ENCODE data around the gene UBR4.

DNA sequence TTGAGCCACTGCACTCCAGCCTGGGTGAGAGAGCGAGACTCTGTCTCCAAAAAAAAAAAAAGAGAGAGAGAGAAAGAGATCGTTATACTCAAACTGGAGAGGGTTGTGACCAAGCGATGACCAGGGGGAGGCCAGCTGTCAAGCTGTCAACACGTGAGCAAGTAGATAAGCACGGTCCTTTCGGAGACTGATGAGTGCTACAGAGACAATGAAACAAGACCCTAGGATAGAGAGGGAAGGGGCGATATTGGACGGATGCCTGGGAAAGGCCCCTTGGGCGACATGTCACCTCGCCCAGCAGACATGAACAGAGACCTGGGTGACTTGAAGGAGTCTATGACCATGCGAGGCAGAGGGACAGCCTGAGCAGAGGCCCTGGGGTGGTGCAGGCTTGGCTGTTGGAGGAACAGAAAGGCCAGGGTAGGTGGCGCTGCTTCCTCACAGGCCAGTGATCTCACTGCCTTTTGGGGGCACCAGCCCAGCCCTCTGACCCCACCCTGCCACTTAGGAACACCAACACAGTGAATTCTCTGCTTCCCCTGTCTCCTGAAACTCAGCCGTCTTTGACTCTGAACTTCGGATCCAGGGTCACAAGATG lies 152.8 kb downstream of the UBR4 start:
- TF ChIP-seq, protein P1, sequence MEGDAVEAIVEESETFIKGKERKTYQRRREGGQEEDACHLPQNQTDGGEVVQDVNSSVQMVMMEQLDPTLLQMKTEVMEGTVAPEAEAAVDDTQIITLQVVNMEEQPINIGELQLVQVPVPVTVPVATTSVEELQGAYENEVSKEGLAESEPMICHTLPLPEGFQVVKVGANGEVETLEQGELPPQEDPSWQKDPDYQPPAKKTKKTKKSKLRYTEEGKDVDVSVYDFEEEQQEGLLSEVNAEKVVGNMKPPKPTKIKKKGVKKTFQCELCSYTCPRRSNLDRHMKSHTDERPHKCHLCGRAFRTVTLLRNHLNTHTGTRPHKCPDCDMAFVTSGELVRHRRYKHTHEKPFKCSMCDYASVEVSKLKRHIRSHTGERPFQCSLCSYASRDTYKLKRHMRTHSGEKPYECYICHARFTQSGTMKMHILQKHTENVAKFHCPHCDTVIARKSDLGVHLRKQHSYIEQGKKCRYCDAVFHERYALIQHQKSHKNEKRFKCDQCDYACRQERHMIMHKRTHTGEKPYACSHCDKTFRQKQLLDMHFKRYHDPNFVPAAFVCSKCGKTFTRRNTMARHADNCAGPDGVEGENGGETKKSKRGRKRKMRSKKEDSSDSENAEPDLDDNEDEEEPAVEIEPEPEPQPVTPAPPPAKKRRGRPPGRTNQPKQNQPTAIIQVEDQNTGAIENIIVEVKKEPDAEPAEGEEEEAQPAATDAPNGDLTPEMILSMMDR (IDR thresholded peaks at IDR 0.05; ENCODE audit: low read length), result no peak
- TF ChIP-seq EZH2 (optimal IDR thresholded peaks at IDR 0.05; ENCODE audit: low read depth, low read length), result no peak
- TF ChIP-seq EZH2phosphoT487 (IDR thresholded peaks at IDR 0.05; ENCODE audit: low read length), result no peak
